Measurements from ENCODE around the gene BPGM. TPM values are rescaled to one million over a fixed set of nuclear protein-coding genes. Genes with fewer than 3 reads are reported as not detected.

BPGM gene
- total RNA-seq, 2 donors from 2014 or later, result 10.5 to 10.6 TPM

- Histone ChIP-seq H3K4me3 (no peak overlapping the region), H3K4me1 (no peaks in the 10 kb centered on the region), H3K27me3 (no peaks in the 10 kb centered on the region), H3K36me3 (no peaks in the 10 kb centered on the region), H3K9me3 (no peaks in the 10 kb centered on the region), H3K27ac (no peak overlapping the region), H3K9ac (ENCODE audit: low read depth in 2 of 2, low read length in 2 of 2) (no peak overlapping the region)
- no peak for TF ChIP-seq CTCF (IDR thresholded peaks at IDR 0.05)
- DNase-seq, result no peak
- intact Hi-C loops (cut with DNase I), result no loop called here
Measured at GRCh38 chr7:134722786-134723322, 76.2 kb downstream of the BPGM start.

GRCh38 chr7:134723892-134724291 lies 77.2 kb downstream of the BPGM start:
- no peaks in the 10 kb centered on the region for H3K27me3 ChIP-seq
- H3K36me3 ChIP-seq, result no peaks in the 10 kb centered on the region
- DNase-seq, result no peak
- H3K9ac ChIP-seq (ENCODE audit: low read depth in 2 of 2, low read length in 2 of 2), result no peak overlapping the region
- H3K27ac ChIP-seq, result no peak overlapping the region
- no peak overlapping the region for H3K4me3 ChIP-seq
- H3K4me1 ChIP-seq, result no peaks in the 10 kb centered on the region
- intact Hi-C loops (cut with DNase I), result no loop called here
- no peak for TF ChIP-seq CTCF (IDR thresholded peaks at IDR 0.05)
- H3K9me3 ChIP-seq, result no peaks in the 10 kb centered on the region

GRCh38 chr7:134724606-134725005 lies 78.0 kb downstream of the BPGM start:
- Histone ChIP-seq H3K4me1 (no peaks in the 10 kb centered on the region), H3K36me3 (no peaks in the 10 kb centered on the region), H3K4me3 (no peak overlapping the region), H3K27ac (no peak overlapping the region), H3K9ac (ENCODE audit: low read depth in 2 of 2, low read length in 2 of 2) (no peak overlapping the region), H3K9me3 (no peaks in the 10 kb centered on the region), H3K27me3 (no peaks in the 10 kb centered on the region)
- intact Hi-C loops (cut with DNase I), result no loop called here
- no peak for TF ChIP-seq CTCF (IDR thresholded peaks at IDR 0.05)
- no peak for DNase-seq

GRCh38 chr7:134726581-134726980 lies 79.9 kb downstream of the BPGM start:
- no peak for DNase-seq
- no peak for TF ChIP-seq CTCF (IDR thresholded peaks at IDR 0.05)
- Histone ChIP-seq H3K9ac (ENCODE audit: low read depth in 2 of 2, low read length in 2 of 2) (no peak overlapping the region), H3K4me3 (no peak overlapping the region), H3K36me3 (no peaks in the 10 kb centered on the region), H3K9me3 (no peaks in the 10 kb centered on the region), H3K27me3 (no peaks in the 10 kb centered on the region), H3K27ac (no peak overlapping the region), H3K4me1 (no peaks in the 10 kb centered on the region)
- intact Hi-C loops (cut with DNase I), result no loop called here

- no peak for DNase-seq
- H3K27me3 ChIP-seq, result no peaks in the 10 kb centered on the region
- TF ChIP-seq CTCF (IDR thresholded peaks at IDR 0.05), result no peak
- no peaks in the 10 kb centered on the region for H3K36me3 ChIP-seq
- H3K9ac ChIP-seq (ENCODE audit: low read depth in 2 of 2, low read length in 2 of 2), result no peak overlapping the region
- H3K4me1 ChIP-seq, result no peaks in the 10 kb centered on the region
- H3K27ac ChIP-seq, result no peak overlapping the region
- no peak overlapping the region for H3K4me3 ChIP-seq
- intact Hi-C loops (cut with DNase I), result no loop called here
- H3K9me3 ChIP-seq, result no peaks in the 10 kb centered on the region
Measured at GRCh38 chr7:134727711-134728110, 81.1 kb downstream of the BPGM start.

Other genes with a start within 250 kb of the BPGM start
- gene AKR1B1, start 187.8 kb upstream of the BPGM start, total RNA-seq, result 10 to 100 TPM; 24.9 to 26.9 TPM
- gene AKR1B10, start 119.3 kb upstream of the BPGM start, total RNA-seq, result 100 to 1,000 TPM; 161 to 175 TPM
- 10 to 100 TPM in 1 of 2 donors, 1 to 10 TPM in 1; 6.5 to 10.6 TPM for gene AKR1B15, start 97.7 kb upstream of the BPGM start, total RNA-seq
- gene CALD1, start 132.8 kb downstream of the BPGM start, total RNA-seq, result 100 to 1,000 TPM in 1 of 2 donors, 10 to 100 TPM in 1; 27.4 to 193 TPM

All from colonic mucosa (tissue), 4 donors.